Lower leg skin (tissue), 3 donors: ENCODE results near the gene LGALS7.

Experiments
- CTCF ChIP-seq, 3 donors: fragments of 450-650 bp; IDR thresholded peaks; one replicate each; pipeline ENCODE4 v1.5.1; 2016; ENCODE audit warnings: antibody characterized with exemption in 3 of 3, mild to moderate bottlenecking in 3 of 3, moderate library complexity in 2 of 3
- POLR2A ChIP-seq, 2 donors: fragments of 450-650 bp; IDR thresholded peaks; one replicate each; pipeline ENCODE4 v1.6.1; 2016 to 2017; ENCODE audit warnings: antibody characterized with exemption in 2 of 2, mild to moderate bottlenecking in 1 of 2, moderate library complexity in 1 of 2

GRCh38 chr19:38781058-38781457, 7.7 kb upstream of the LGALS7 start:
- TF ChIP-seq CTCF (IDR thresholded peaks at IDR 0.05): no peak
- TF ChIP-seq POLR2A (IDR thresholded peaks at IDR 0.05): no peak
